Activated CD4-positive, alpha-beta T cell treated with anti-CD3 and anti-CD28 coated beads, Interleukin-2, amount 10 ng/mL, durations not matched to agents 7 days and 5 days (primary cell): ENCODE results near the gene SAMD8. TPM values are rescaled to one million over a fixed set of nuclear protein-coding genes. Genes with fewer than 3 reads are reported as not detected.
"Not testable (repeated sequence)": the region's sequence is repeated elsewhere in the genome, so short reads cannot be mapped to it uniquely, and the experiment has no call there.

Source experiments
- CTCF ChIA-PET: fragments of 350-600 bp; sonication (Branson Sonifier 250); formaldehyde crosslinking; loops from one replicate; lab custom pipeline; 2021; ENCODE audit warnings: antibody characterized with exemption; lab: Charles Lee
- POLR2A ChIA-PET: fragments of 350-600 bp; sonication (Branson Sonifier 250); formaldehyde crosslinking; loops from one replicate; lab custom pipeline; 2021; ENCODE audit warnings: antibody characterized with exemption; lab: Charles Lee
- DNase-seq: peaks from one replicate; pipeline ENCODE4 v3.0.0-alpha.2; 2020
- H3K27ac Mint-ChIP-seq: one replicate; pipeline ENCODE4 v1.8.0; 2021; ENCODE audit warnings: mild to moderate bottlenecking, moderate library complexity, mixed read lengths
- H3K27me3 Mint-ChIP-seq: one replicate; pipeline ENCODE4 v1.8.0; 2021; ENCODE audit warnings: mixed read lengths
- H3K36me3 Mint-ChIP-seq: one replicate; pipeline ENCODE4 v1.8.0; 2021; ENCODE audit warnings: low read depth, mixed read lengths
- H3K4me1 Mint-ChIP-seq: one replicate; pipeline ENCODE4 v1.8.0; 2021; ENCODE audit warnings: mixed read lengths
- H3K4me3 Mint-ChIP-seq: one replicate; pipeline ENCODE4 v1.8.0; 2021; ENCODE audit warnings: mild to moderate bottlenecking, moderate library complexity, mixed read lengths
- H3K9me3 Mint-ChIP-seq: one replicate; pipeline ENCODE4 v1.8.0; 2021; ENCODE audit warnings: mixed read lengths
- total RNA-seq, 2 experiments: library from RNA; stranded (reverse); gene quantifications; one replicate each; pipeline ENCODE4 v1.2.3, GENCODE V29; 2021

Gene SAMD8
- total RNA-seq, 2 experiments from 2014 or later, result 12.9 to 13.3 TPM

GRCh38 chr10:75176736-75177135, 65.3 kb downstream of the SAMD8 start:
- H3K36me3 Mint-ChIP-seq, result peaks cover 34% of the 10 kb centered on the region
- peaks cover 26% of the 10 kb centered on the region for H3K4me1 Mint-ChIP-seq
- POLR2A ChIA-PET, result no interaction called here
- no peak for DNase-seq
- no peak overlapping the region for H3K4me3 Mint-ChIP-seq
- H3K27me3 Mint-ChIP-seq, result no peaks in the 10 kb centered on the region
- no peaks in the 10 kb centered on the region for H3K9me3 Mint-ChIP-seq
- no peak overlapping the region for H3K27ac Mint-ChIP-seq
- CTCF ChIA-PET, result interaction anchor here (1.4 to 1.5 kb wide), 2 partner anchors 54 to 59 kb away, joined by 3 to 5 read pairs; partner anchors contain the start of gene COMTD1

- Mint-ChIP-seq H3K36me3 (peaks cover 28% of the 10 kb centered on the region), H3K4me3 (no peak overlapping the region), H3K4me1 (peaks cover 24% of the 10 kb centered on the region), H3K27me3 (no peaks in the 10 kb centered on the region), H3K27ac (peak overlapping the region; percentile 31), H3K9me3 (no peaks in the 10 kb centered on the region)
- DNase-seq, result no peak
- ChIA-PET POLR2A (no interaction called here), CTCF (interaction anchor here (0.6 to 2.7 kb wide), 4 partner anchors 11 to 57 kb away, joined by 3 to 15 read pairs (median 3); partner anchors contain the start of gene COMTD1)
These were observed 68.3 kb downstream of the SAMD8 start for GRCh38 chr10:75179657-75180177.

- no peaks in the 10 kb centered on the region for H3K27me3 Mint-ChIP-seq
- H3K36me3 Mint-ChIP-seq, result peaks cover 23% of the 10 kb centered on the region
- DNase-seq, result no peak
- CTCF ChIA-PET, result interaction anchor here (1.1 to 1.6 kb wide), 2 partner anchors 14 to 55 kb away, joined by 3 to 5 read pairs; partner anchors contain the start of gene COMTD1
- H3K27ac Mint-ChIP-seq, result no peak overlapping the region
- no peak overlapping the region for H3K4me3 Mint-ChIP-seq
- peaks cover 20% of the 10 kb centered on the region for H3K4me1 Mint-ChIP-seq
- H3K9me3 Mint-ChIP-seq, result no peaks in the 10 kb centered on the region
- POLR2A ChIA-PET, result no interaction called here
These were observed 69.1 kb downstream of the SAMD8 start for GRCh38 chr10:75180592-75180991.

- no peaks in the 10 kb centered on the region for H3K27me3 Mint-ChIP-seq
- H3K36me3 Mint-ChIP-seq, result peaks cover 20% of the 10 kb centered on the region
- no peak for DNase-seq
- CTCF ChIA-PET, result interaction anchor here (1.1 to 1.6 kb wide), 2 partner anchors 15 to 55 kb away, joined by 3 to 5 read pairs; partner anchors contain the start of gene COMTD1
- no peak overlapping the region for H3K4me3 Mint-ChIP-seq
- peaks cover 20% of the 10 kb centered on the region for H3K4me1 Mint-ChIP-seq
- no peaks in the 10 kb centered on the region for H3K9me3 Mint-ChIP-seq
- H3K27ac Mint-ChIP-seq, result no peak overlapping the region
- POLR2A ChIA-PET, result no interaction called here
These were observed 69.6 kb downstream of the SAMD8 start for GRCh38 chr10:75181073-75181472.

- H3K9me3 Mint-ChIP-seq, result no peaks in the 10 kb centered on the region
- peaks cover 17% of the 10 kb centered on the region for H3K4me1 Mint-ChIP-seq
- H3K36me3 Mint-ChIP-seq, result no peaks in the 10 kb centered on the region
- no peaks in the 10 kb centered on the region for H3K27me3 Mint-ChIP-seq
- CTCF ChIA-PET, result interaction anchor here (0.6 to 2.8 kb wide), 2 partner anchors 14 to 49 kb away, joined by 4 to 32 read pairs; partner anchors contain the start of gene COMTD1
- no peak overlapping the region for H3K4me3 Mint-ChIP-seq
- no peak for DNase-seq
- POLR2A ChIA-PET, result no interaction called here
- peak overlapping the region; percentile 55 for H3K27ac Mint-ChIP-seq
These were observed 74.9 kb downstream of the SAMD8 start for GRCh38 chr10:75186310-75186709.

- Mint-ChIP-seq H3K36me3 (no peaks in the 10 kb centered on the region), H3K27ac (peak overlapping the region; percentile 89), H3K27me3 (no peaks in the 10 kb centered on the region), H3K4me3 (no peak overlapping the region), H3K9me3 (no peaks in the 10 kb centered on the region), H3K4me1 (peaks cover 17% of the 10 kb centered on the region)
- POLR2A ChIA-PET, result interaction anchor here (0.9 to 1.0 kb wide), 3 partner anchors 24 to 48 kb away, joined by 4 read pairs; partner anchors contain the start of gene COMTD1
- CTCF ChIA-PET, result interaction anchor here (0.7 to 2.8 kb wide), 14 partner anchors 10 to 47 kb away, joined by 3 to 32 read pairs (median 6); partner anchors contain the start of genes COMTD1 and VDAC2
- peak; percentile 83 for DNase-seq
These were observed 76.5 kb downstream of the SAMD8 start for GRCh38 chr10:75187961-75188426.

- not testable (repeated sequence) for H3K27me3 Mint-ChIP-seq, H3K9me3 Mint-ChIP-seq, H3K4me3 Mint-ChIP-seq, DNase-seq, H3K36me3 Mint-ChIP-seq
- H3K4me1 Mint-ChIP-seq, result peaks cover 17% of the 10 kb centered on the region
- CTCF ChIA-PET, result interaction anchor here (0.7 to 2.8 kb wide), 13 partner anchors 10 to 47 kb away, joined by 3 to 32 read pairs (median 7); partner anchors contain the start of genes COMTD1 and VDAC2
- POLR2A ChIA-PET, result interaction anchor here (0.9 to 1.0 kb wide), 3 partner anchors 23 to 47 kb away, joined by 4 read pairs; partner anchors contain the start of gene COMTD1
- peak overlapping the region; percentile 89 for H3K27ac Mint-ChIP-seq
These were observed 77.1 kb downstream of the SAMD8 start for GRCh38 chr10:75188522-75188921.

GRCh38 chr10:75189266-75190096, 78.0 kb downstream of the SAMD8 start:
- no peak for DNase-seq
- H3K36me3 Mint-ChIP-seq, result no peaks in the 10 kb centered on the region
- no peak overlapping the region for H3K4me3 Mint-ChIP-seq
- ChIA-PET POLR2A (no interaction called here), CTCF (interaction anchor here (1.5 to 2.8 kb wide), 4 partner anchors 9 to 46 kb away, joined by 3 to 14 read pairs (median 6); partner anchors contain the start of gene COMTD1)
- no peaks in the 10 kb centered on the region for H3K9me3 Mint-ChIP-seq
- peaks cover 17% of the 10 kb centered on the region for H3K4me1 Mint-ChIP-seq
- H3K27me3 Mint-ChIP-seq, result no peaks in the 10 kb centered on the region
- H3K27ac Mint-ChIP-seq, result no peak overlapping the region

- Mint-ChIP-seq H3K36me3 (peaks cover 3% of the 10 kb centered on the region), H3K9me3 (no peaks in the 10 kb centered on the region), H3K4me1 (peaks cover 13% of the 10 kb centered on the region), H3K4me3 (no peak overlapping the region), H3K27me3 (no peaks in the 10 kb centered on the region), H3K27ac (no peak overlapping the region)
- CTCF ChIA-PET, result interaction anchor here (1.0 kb wide), 1 partner anchor 14 kb away, joined by 4 read pairs; no protein-coding TSS in a partner anchor
- no peak for DNase-seq
- POLR2A ChIA-PET, result no interaction called here
These were observed 80.5 kb downstream of the SAMD8 start for GRCh38 chr10:75191821-75192568.

GRCh38 chr10:75194625-75195024, 83.2 kb downstream of the SAMD8 start:
- H3K4me1 Mint-ChIP-seq, H3K27ac Mint-ChIP-seq, H3K4me3 Mint-ChIP-seq, H3K27me3 Mint-ChIP-seq, POLR2A ChIA-PET, H3K9me3 Mint-ChIP-seq, H3K36me3 Mint-ChIP-seq, DNase-seq: not testable (repeated sequence)
- CTCF ChIA-PET, result interaction anchor here (0.6 to 3.7 kb wide), 3 partner anchors 9 to 12 kb away, joined by 3 to 16 read pairs (median 5); no protein-coding TSS in a partner anchor

- Mint-ChIP-seq H3K9me3 (no peaks in the 10 kb centered on the region), H3K27ac (no peak overlapping the region), H3K4me3 (no peak overlapping the region), H3K27me3 (no peaks in the 10 kb centered on the region), H3K36me3 (peaks cover 3% of the 10 kb centered on the region), H3K4me1 (peaks cover 2% of the 10 kb centered on the region)
- ChIA-PET POLR2A (no interaction called here), CTCF (interaction anchor here (1.1 to 3.7 kb wide), 3 partner anchors 9 to 15 kb away, joined by 3 to 16 read pairs (median 7); no protein-coding TSS in a partner anchor)
- DNase-seq, result no peak
These were observed 83.7 kb downstream of the SAMD8 start for GRCh38 chr10:75195035-75195763.
